ENCODE results near the gene MTG1. TPM values are rescaled to one million over a fixed set of nuclear protein-coding genes. Genes with fewer than 3 reads are reported as not detected.

Gene MTG1
- total and polyA plus RNA-seq, 2 donors (not counting 1 experiment from before 2014, with no cell fraction given), result 90.0 to 117 TPM

- intact Hi-C loops (cut with micrococcal nuclease), result no loop called here
- Mint-ChIP-seq H3K4me1 (peaks cover 40% of the 10 kb centered on the region), H3K27me3 (no peaks in the 10 kb centered on the region), H3K9me3 (ENCODE audit: insufficient read depth) (no peaks in the 10 kb centered on the region), H3K27ac (peak overlapping the region; percentile 65), H3K4me3 (peak overlapping the region; percentile 64)
- CTCF ChIA-PET, result interaction anchor here (1.3 to 1.9 kb wide), 3 partner anchors 13 to 48 kb away, joined by 3 to 7 read pairs (median 4); no protein-coding TSS in a partner anchor
- Histone ChIP-seq H3K27ac (ENCODE audit: low read length in 2 of 2) (no peak overlapping the region), H3K27me3 (replicated peaks in 1 of 4; ENCODE audit: control extremely low read depth in 1 of 4, control insufficient read depth in 3 of 4, insufficient read depth in 4 of 4, low read length in 3 of 4) (no peaks in the 10 kb centered on the region), H3K9ac (ENCODE audit: low read length) (no peak overlapping the region), H3K4me3 (ENCODE audit: control extremely low read depth in 1 of 5, extremely low read depth in 1 of 5, insufficient read depth in 1 of 5, low read depth in 2 of 5, low read length in 4 of 5) (no peak overlapping the region), H2AFZ (ENCODE audit: insufficient read depth, low read depth, low read length, poor library complexity, severe bottlenecking) (no peak overlapping the region), H3K36me3 (replicated peaks in 1 of 2; ENCODE audit: control extremely low read depth in 1 of 2, control insufficient read depth in 1 of 2, extremely low read depth in 1 of 2, insufficient read depth in 2 of 2, low read length in 1 of 2) (peaks cover 0 to 11% of the 10 kb centered on the region in 2 experiments), H3K4me2 (replicated peaks; ENCODE audit: low read depth, low read length, poor library complexity, severe bottlenecking) (peak overlapping the region; percentile 85), H3K9me3 (ENCODE audit: control extremely low read depth in 1 of 3, control insufficient read depth in 2 of 3, insufficient read depth in 1 of 3, low read length in 2 of 3) (peaks cover 0 to 3% (median 0%) of the 10 kb centered on the region in 3 donors), H3K79me2 (ENCODE audit: control insufficient read depth, insufficient read depth, low read length) (peaks cover 27% of the 10 kb centered on the region), H3K4me1 (ENCODE audit: control insufficient read depth in 2 of 2, insufficient read depth in 2 of 2, low read length in 2 of 2) (peaks cover 37 to 49% of the 10 kb centered on the region in 2 donors), H4K20me1 (ENCODE audit: control insufficient read depth, insufficient read depth, low read length, poor library complexity, severe bottlenecking) (peaks cover 24% of the 10 kb centered on the region)
- POLR2A ChIA-PET, result interaction anchor here (1.3 kb wide), 1 partner anchor 12 kb away, joined by 4 read pairs; no protein-coding TSS in a partner anchor
- DNase-seq, result no peak
- 95% methylated on average over 30 of the region's 30 CpGs for WGBS (ENCODE audit: insufficient coverage)
- TF ChIP-seq EZH2 (IDR thresholded peaks at IDR 0.05; ENCODE audit: borderline replicate concordance, insufficient read depth, low read depth, low read length, poor library complexity, severe bottlenecking), result no peak
- TF ChIP-seq CTCF (IDR thresholded peaks at IDR 0.05), result no peak
- no peak for ATAC-seq (ENCODE audit: low read depth)
These were observed 16.7 kb upstream of the MTG1 start for GRCh38 chr10:133377025-133377817.

- ChIA-PET CTCF (interaction anchor here (1.4 to 1.9 kb wide), 2 partner anchors 13 to 17 kb away, joined by 4 to 7 read pairs; no protein-coding TSS in a partner anchor), POLR2A (interaction anchor here (1.3 kb wide), 1 partner anchor 12 kb away, joined by 4 read pairs; no protein-coding TSS in a partner anchor)
- peak overlapping the region; percentile 91 for H3K4me3 Mint-ChIP-seq
- Histone ChIP-seq H3K4me3 (ENCODE audit: control extremely low read depth in 1 of 5, extremely low read depth in 1 of 5, insufficient read depth in 1 of 5, low read depth in 2 of 5, low read length in 4 of 5) (peak overlapping the region in 4 of 5 experiments; percentile 75 to 88 (median 81)), H3K79me2 (ENCODE audit: control insufficient read depth, insufficient read depth, low read length) (peaks cover 27% of the 10 kb centered on the region), H3K9ac (ENCODE audit: low read length) (peak overlapping the region; percentile 74), H3K4me1 (ENCODE audit: control insufficient read depth in 2 of 2, insufficient read depth in 2 of 2, low read length in 2 of 2) (peaks cover 34 to 44% of the 10 kb centered on the region in 2 donors), H3K27me3 (replicated peaks in 1 of 4; ENCODE audit: control extremely low read depth in 1 of 4, control insufficient read depth in 3 of 4, insufficient read depth in 4 of 4, low read length in 3 of 4) (no peaks in the 10 kb centered on the region), H3K36me3 (replicated peaks in 1 of 2; ENCODE audit: control extremely low read depth in 1 of 2, control insufficient read depth in 1 of 2, extremely low read depth in 1 of 2, insufficient read depth in 2 of 2, low read length in 1 of 2) (peaks cover 0 to 15% of the 10 kb centered on the region in 2 experiments), H3K9me3 (ENCODE audit: control extremely low read depth in 1 of 3, control insufficient read depth in 2 of 3, insufficient read depth in 1 of 3, low read length in 2 of 3) (peaks cover 0 to 3% (median 0%) of the 10 kb centered on the region in 3 donors), H4K20me1 (ENCODE audit: control insufficient read depth, insufficient read depth, low read length, poor library complexity, severe bottlenecking) (peaks cover 22% of the 10 kb centered on the region), H3K4me2 (replicated peaks; ENCODE audit: low read depth, low read length, poor library complexity, severe bottlenecking) (peak overlapping the region; percentile 85), H3K27ac (ENCODE audit: low read length in 2 of 2) (no peak overlapping the region), H2AFZ (ENCODE audit: insufficient read depth, low read depth, low read length, poor library complexity, severe bottlenecking) (peak overlapping the region; percentile 93)
- 40% methylated on average over 20 of the region's 20 CpGs for WGBS (ENCODE audit: insufficient coverage)
- peaks cover 42% of the 10 kb centered on the region for H3K4me1 Mint-ChIP-seq
- DNase-seq, result no peak
- no peak for TF ChIP-seq EZH2 (IDR thresholded peaks at IDR 0.05; ENCODE audit: borderline replicate concordance, insufficient read depth, low read depth, low read length, poor library complexity, severe bottlenecking)
- TF ChIP-seq CTCF (IDR thresholded peaks at IDR 0.05), result no peak
- no peak for ATAC-seq (ENCODE audit: low read depth)
- no peaks in the 10 kb centered on the region for H3K27me3 Mint-ChIP-seq
- H3K27ac Mint-ChIP-seq, result peak overlapping the region; percentile 91
- intact Hi-C loops (cut with micrococcal nuclease), result no loop called here
- H3K9me3 Mint-ChIP-seq (ENCODE audit: insufficient read depth), result no peaks in the 10 kb centered on the region
These were observed 16.1 kb upstream of the MTG1 start for GRCh38 chr10:133377818-133378250.

Measured in B cell (primary cell).